GM12878 (cell line): Measurements from ENCODE around the gene DNAJB2. TPM values are rescaled to one million over a fixed set of nuclear protein-coding genes. Genes with fewer than 3 reads are reported as not detected.

ENCODE experiments used
- ASH2L ChIP-seq: fragments of 300-600, 200-600 bp; sonication (generic); IDR thresholded peaks from 2 replicates; pipeline ENCODE4 v1.6.1; 2017; ENCODE audit warnings: low read depth, mild to moderate bottlenecking, borderline replicate concordance
- ATF2 ChIP-seq: IDR thresholded peaks from 2 replicates; pipeline ENCODE4 v1.6.1; 2012; ENCODE audit warnings: low read length, inconsistent platforms
- BCL11A ChIP-seq: IDR thresholded peaks from 2 replicates; pipeline ENCODE4 v1.6.1; 2011; ENCODE audit warnings: low read depth, low read length
- BCLAF1 ChIP-seq: fragments of 450-650 bp; IDR thresholded peaks from 2 replicates; pipeline ENCODE4 v1.6.1; 2017; ENCODE audit warnings: antibody characterized with exemption, mild to moderate bottlenecking, moderate library complexity
- CBFB ChIP-seq: IDR thresholded peaks from 2 replicates; pipeline ENCODE4 v1.6.1; 2016; ENCODE audit warnings: antibody characterized with exemption, low read depth
- CHD1 ChIP-seq: IDR thresholded peaks from 2 replicates; pipeline ENCODE4 v1.6.1; 2012; ENCODE audit warnings: low read depth, low read length, improper control_type of control experiment
- CHD4 ChIP-seq: fragments of 200-600 bp; sonication (generic); IDR thresholded peaks from 2 replicates; pipeline ENCODE4 v1.6.1; 2016; ENCODE audit warnings: mild to moderate bottlenecking
- FOXK2 ChIP-seq: fragments of 450-650 bp; IDR thresholded peaks from 2 replicates; pipeline ENCODE4 v1.6.1; 2017; ENCODE audit warnings: mild to moderate bottlenecking, moderate library complexity
- HCFC1 ChIP-seq: fragments of 150-350 bp; IDR thresholded peaks from 2 replicates; pipeline ENCODE4 v1.6.1; 2014; ENCODE audit warnings: low read length
- HSF1 ChIP-seq: fragments of 150-350 bp; IDR thresholded peaks from 2 replicates; pipeline ENCODE4 v1.6.1; 2014; ENCODE audit warnings: mild to moderate bottlenecking, low read depth, low read length
- MEF2A ChIP-seq: IDR thresholded peaks from 2 replicates; pipeline ENCODE4 v1.6.1; 2011; ENCODE audit warnings: low read depth, mild to moderate bottlenecking, low read length, moderate library complexity; ENCODE audit not compliant: insufficient read depth
- NFXL1 ChIP-seq: fragments of 450-650 bp; IDR thresholded peaks from 2 replicates; pipeline ENCODE4 v1.6.1; 2017; ENCODE audit warnings: antibody characterized with exemption, mild to moderate bottlenecking, borderline replicate concordance
- RAD21 ChIP-seq: IDR thresholded peaks from 2 replicates; pipeline ENCODE4 v1.6.1; 2011; ENCODE audit warnings: mild to moderate bottlenecking, low read depth, low read length, moderate library complexity; ENCODE audit not compliant: insufficient read depth
- RELA ChIP-seq: fragments of 450-650 bp; IDR thresholded peaks from 2 replicates; pipeline ENCODE4 v1.8.0; 2014; ENCODE audit warnings: borderline replicate concordance; ENCODE audit not compliant: partially characterized antibody
- RFX5 ChIP-seq: IDR thresholded peaks from 2 replicates; pipeline ENCODE4 v1.6.1; 2011; ENCODE audit warnings: low read depth, low read length, improper control_type of control experiment
- SIX5 ChIP-seq: IDR thresholded peaks from 2 replicates; pipeline ENCODE4 v1.6.1; 2011; ENCODE audit warnings: mild to moderate bottlenecking, low read depth, low read length, moderate library complexity; ENCODE audit not compliant: severe bottlenecking
- SMARCA5 ChIP-seq: fragments of 450-650 bp; IDR thresholded peaks from 2 replicates; pipeline ENCODE4 v1.6.1; 2017; ENCODE audit warnings: mild to moderate bottlenecking
- TARDBP ChIP-seq: IDR thresholded peaks from 2 replicates; pipeline ENCODE4 v1.6.1; 2016; ENCODE audit warnings: borderline replicate concordance
- TBL1XR1 ChIP-seq: IDR thresholded peaks from 2 replicates; pipeline ENCODE4 v1.6.1; 2012; ENCODE audit warnings: low read depth, low read length, improper control_type of control experiment
- TCF12 ChIP-seq: IDR thresholded peaks from 2 replicates; pipeline ENCODE4 v1.6.1; 2011; ENCODE audit warnings: low read depth, mild to moderate bottlenecking, low read length
- ZBTB4 ChIP-seq: fragments of 450-650 bp; formaldehyde crosslinking; IDR thresholded peaks from 2 replicates; pipeline ENCODE4 v1.4.0; 2022; ENCODE audit warnings: mild to moderate bottlenecking, moderate library complexity
- ZNF217 ChIP-seq: fragments of 450-650 bp; IDR thresholded peaks from 2 replicates; pipeline ENCODE4 v1.6.1; 2017; ENCODE audit warnings: antibody characterized with exemption, mild to moderate bottlenecking
- ZZZ3 ChIP-seq: IDR thresholded peaks from 2 replicates; pipeline ENCODE4 v1.6.1; 2011; ENCODE audit warnings: low read depth; ENCODE audit not compliant: control insufficient read depth, insufficient read length
- polyA plus RNA-seq, 11 experiments: library from polyadenylated mRNA; depleted of rRNA in 4 of 11; unstranded in 6 of 11; stranded (reverse) in 5 of 11; fragments of >200 nt; fragmentation: Nextera tagmentation in 4 of 11; fragmentation: Illumina TruSeq in 1 of 11; extraction: Ambion mirVana in 4 of 11; extraction: Trizol in 1 of 11; gene quantifications; 1 replicate in 1 of 11; 2 replicates in 10 of 11; pipeline versions ENCODE4 v1.2.1 to v1.2.3, GENCODE V29; 2011 to 2016; ENCODE audit warnings: inconsistent platforms in 2 of 11, missing spikeins in 2 of 11, low read depth in 1 of 11
- total RNA-seq, 4 experiments: library from RNA; depleted of rRNA in 3 of 4; stranded (reverse); fragments of >200 nt in 3 of 4; fragmentation: Illumina TruSeq in 1 of 4; extraction: Trizol in 1 of 4; gene quantifications; 2 replicates each; pipeline versions ENCODE4 v1.2.1 to v1.2.3, GENCODE V29; 2013 to 2021

The DNAJB2 gene
- total and polyA plus RNA-seq, 10 of the 15 experiments (the other 5 are each of a cell fraction or from before 2014, with no cell fraction given): 0.26 to 36.5 (median 12.5) TPM

- TF ChIP-seq TBL1XR1 (peak; percentile 74; the same call in 1 of the 2 replicates), ZZZ3 (no peak), TCF12 (peak; percentile 83; the same call in 1 of the 2 replicates), CHD4 (no peak), ZNF217 (peak; percentile 75), NFXL1 (peak; percentile 47; the same call in 1 of the 2 replicates), HSF1 (peak; percentile 61; the same call in 1 of the 2 replicates), ASH2L (no peak), HCFC1 (peak; percentile 44), MEF2A (peak; percentile 99), BCL11A (no peak), BCLAF1 (no peak), ZBTB4 (CRISPR knock-in tag) (no peak), FOXK2 (0 out of 2 replicates have a peak, but pooled peaks have one; percentile 1), TARDBP (peak; percentile 57; the same call in 1 of the 2 replicates), ATF2 (peak; percentile 99), CHD1 (no peak), RFX5 (peak; percentile 59; the same call in 1 of the 2 replicates), CBFB (no peak), SIX5 (no peak), RAD21 (no peak), SMARCA5 (peak; percentile 97), RELA (no peak)
These were observed at the start of gene DNAJB2 (continued) for GRCh38 chr2:219279151-219279915.
